GM12873 (cell line): ENCODE data around the gene AEBP1.

Experiments used
- CTCF ChIP-seq: IDR thresholded peaks from 2 replicates; pipeline ENCODE4 v1.5.1; 2012; ENCODE audit warnings: low read depth, mild to moderate bottlenecking, moderate library complexity, low read length, control low read depth; ENCODE audit not compliant: insufficient read depth; ENCODE audit errors: missing control alignments

AEBP1 gene

GRCh38 chr7:44081266-44081748 is 22.8 kb upstream of the AEBP1 start:
- peak; percentile 1 for TF ChIP-seq CTCF

GRCh38 chr7:44082541-44083207 is 21.5 kb upstream of the AEBP1 start:
- no peak for TF ChIP-seq CTCF

GRCh38 chr7:44083796-44084195 is 20.3 kb upstream of the AEBP1 start:
- TF ChIP-seq CTCF = no peak

- TF ChIP-seq CTCF = no peak
Measured at GRCh38 chr7:44084701-44085100, 19.4 kb upstream of the AEBP1 start.

GRCh38 chr7:44085546-44085945 is 18.6 kb upstream of the AEBP1 start:
- no peak for TF ChIP-seq CTCF

GRCh38 chr7:44086627-44087026 is 17.5 kb upstream of the AEBP1 start:
- no peak for TF ChIP-seq CTCF

GRCh38 chr7:44087911-44088838 is 16.0 kb upstream of the AEBP1 start:
- no peak for TF ChIP-seq CTCF
